OCI-LY1 (cell line): ENCODE data around the gene GOPC.

ENCODE experiments used
- H2AFZ ChIP-seq: fragments of 200-600 bp; sonication (generic), shearing (Covaris generic); 2 replicates; pipeline ENCODE4 v1.6.0; 2014; ENCODE audit warnings: antibody characterized with exemption, mild to moderate bottlenecking, low read length
- H3F3A ChIP-seq: fragments of 200-600 bp; sonication (generic), shearing (Covaris generic); 2 replicates; pipeline ENCODE4 v1.6.0; 2014; ENCODE audit warnings: mild to moderate bottlenecking, antibody characterized with exemption, low read length, moderate library complexity; ENCODE audit not compliant: insufficient read depth
- H3K27ac ChIP-seq: fragments of 200-600 bp; sonication (generic); 2 replicates; pipeline ENCODE4 v1.5.1; 2014; ENCODE audit warnings: low read length, mixed run types, mild to moderate bottlenecking, low read depth; ENCODE audit not compliant: poor library complexity, severe bottlenecking
- H3K27me3 ChIP-seq: fragments of 200-600 bp; sonication (generic); 2 replicates; pipeline ENCODE4 v1.6.0; 2014; ENCODE audit warnings: antibody characterized with exemption, mild to moderate bottlenecking, low read length, moderate library complexity; ENCODE audit not compliant: insufficient read depth
- H3K36me3 ChIP-seq: fragments of 200-600 bp; sonication (generic); 2 replicates; pipeline ENCODE4 v1.6.1; 2014; ENCODE audit warnings: mild to moderate bottlenecking, antibody characterized with exemption, low read length, moderate library complexity, mixed read lengths; ENCODE audit not compliant: insufficient read depth
- H3K4me1 ChIP-seq: fragments of 200-600 bp; sonication (generic); 2 replicates; pipeline ENCODE4 v1.5.1; 2014; ENCODE audit warnings: mild to moderate bottlenecking, low read length, moderate library complexity; ENCODE audit not compliant: insufficient read depth, severe bottlenecking
- H3K4me2 ChIP-seq: fragments of 200-600 bp; sonication (generic), shearing (Covaris generic); 2 replicates; pipeline ENCODE4 v1.6.1; 2014; ENCODE audit warnings: low read length
- H3K4me3 ChIP-seq: fragments of 200-600 bp; sonication (generic); 2 replicates; pipeline ENCODE4 v1.5.1; 2014; ENCODE audit warnings: low read length, low read depth, mild to moderate bottlenecking, mixed read lengths; ENCODE audit not compliant: poor library complexity, severe bottlenecking
- H3K79me2 ChIP-seq: fragments of 200-600 bp; shearing (Covaris generic); 2 replicates; pipeline ENCODE4 v1.6.1; 2016; ENCODE audit warnings: mixed run types, low read length, mixed read lengths; ENCODE audit not compliant: insufficient read depth
- H3K9ac ChIP-seq: fragments of 200-600 bp; sonication (generic), shearing (Covaris generic); 2 replicates; pipeline ENCODE4 v1.6.1; 2014; ENCODE audit warnings: mild to moderate bottlenecking, low read length, mixed read lengths
- H3K9me2 ChIP-seq: fragments of 200-600 bp; sonication (generic), shearing (Covaris generic); 2 replicates; pipeline ENCODE4 v1.6.1; 2014; ENCODE audit warnings: low read depth, mild to moderate bottlenecking, low read length, mixed read lengths
- H3K9me3 ChIP-seq: fragments of 200-600 bp; shearing (Covaris generic); 2 replicates; pipeline ENCODE4 v1.6.1; 2014; ENCODE audit warnings: low read length, mixed read lengths
- H4K20me1 ChIP-seq: fragments of 200-600 bp; sonication (generic), shearing (Covaris generic); 2 replicates; pipeline ENCODE4 v1.6.0; 2016; ENCODE audit warnings: mild to moderate bottlenecking, low read length; ENCODE audit not compliant: insufficient read depth
- EZH2 ChIP-seq: fragments of 200-600 bp; sonication (generic), shearing (Covaris generic); IDR thresholded peaks from 2 replicates; pipeline ENCODE4 v1.8.0; 2017; ENCODE audit warnings: borderline replicate concordance, mixed run types, mild to moderate bottlenecking, antibody characterized with exemption, low read length, moderate library complexity, mixed read lengths
- TF ChIP-seq, protein P1 (sequence below): fragments of 200-600 bp; sonication (generic), shearing (Covaris generic); IDR thresholded peaks from 2 replicates; pipeline ENCODE4 v1.5.1; 2017; ENCODE audit warnings: mild to moderate bottlenecking, antibody characterized with exemption, low read length, moderate library complexity, mixed read lengths

Gene GOPC

DNA sequence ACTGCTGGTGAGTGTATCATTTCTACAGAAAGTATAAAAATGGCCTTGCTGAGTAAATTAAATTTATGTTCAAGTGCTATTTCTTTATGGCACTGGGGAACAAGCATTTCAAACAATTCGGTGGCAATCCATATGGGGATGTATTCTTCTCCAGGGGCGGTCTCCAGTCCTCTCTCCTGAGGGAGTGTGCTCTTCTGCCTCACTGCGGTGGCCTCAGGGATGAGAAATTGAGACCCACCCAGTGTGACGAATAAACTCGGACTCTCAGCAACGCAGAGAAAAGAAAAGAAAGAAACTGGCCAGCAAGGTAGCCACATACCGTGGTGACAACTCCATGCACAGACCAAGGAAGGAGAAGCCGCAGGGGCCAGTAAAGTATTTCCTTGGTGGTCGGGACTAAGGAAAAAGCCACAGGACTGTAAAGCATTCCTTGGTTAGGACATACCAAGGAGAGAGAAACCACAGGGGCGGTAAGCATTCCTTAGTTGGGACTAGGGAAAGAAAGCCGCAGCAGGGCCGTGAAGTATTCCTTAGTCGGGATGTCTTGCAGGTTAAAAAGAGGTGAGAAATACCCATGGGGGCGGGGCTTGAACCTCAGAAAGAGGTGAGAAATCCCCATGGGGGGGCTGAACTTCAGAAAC, 13.6 kb upstream of the GOPC start:
- TF ChIP-seq EZH2, result no peak
- TF ChIP-seq, protein P1, sequence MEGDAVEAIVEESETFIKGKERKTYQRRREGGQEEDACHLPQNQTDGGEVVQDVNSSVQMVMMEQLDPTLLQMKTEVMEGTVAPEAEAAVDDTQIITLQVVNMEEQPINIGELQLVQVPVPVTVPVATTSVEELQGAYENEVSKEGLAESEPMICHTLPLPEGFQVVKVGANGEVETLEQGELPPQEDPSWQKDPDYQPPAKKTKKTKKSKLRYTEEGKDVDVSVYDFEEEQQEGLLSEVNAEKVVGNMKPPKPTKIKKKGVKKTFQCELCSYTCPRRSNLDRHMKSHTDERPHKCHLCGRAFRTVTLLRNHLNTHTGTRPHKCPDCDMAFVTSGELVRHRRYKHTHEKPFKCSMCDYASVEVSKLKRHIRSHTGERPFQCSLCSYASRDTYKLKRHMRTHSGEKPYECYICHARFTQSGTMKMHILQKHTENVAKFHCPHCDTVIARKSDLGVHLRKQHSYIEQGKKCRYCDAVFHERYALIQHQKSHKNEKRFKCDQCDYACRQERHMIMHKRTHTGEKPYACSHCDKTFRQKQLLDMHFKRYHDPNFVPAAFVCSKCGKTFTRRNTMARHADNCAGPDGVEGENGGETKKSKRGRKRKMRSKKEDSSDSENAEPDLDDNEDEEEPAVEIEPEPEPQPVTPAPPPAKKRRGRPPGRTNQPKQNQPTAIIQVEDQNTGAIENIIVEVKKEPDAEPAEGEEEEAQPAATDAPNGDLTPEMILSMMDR, result no peak
- Histone ChIP-seq H4K20me1 (no peaks in the 10 kb centered on the region), H3K9me3 (no peaks in the 10 kb centered on the region), H3K4me2 (no peak overlapping the region), H3K36me3 (no peaks in the 10 kb centered on the region), H2AFZ (no peak overlapping the region), H3F3A (no peaks in the 10 kb centered on the region), H3K4me1 (no peaks in the 10 kb centered on the region), H3K27ac (no peak overlapping the region), H3K79me2 (no peaks in the 10 kb centered on the region), H3K27me3 (no peaks in the 10 kb centered on the region), H3K9ac (no peak overlapping the region), H3K9me2 (no peaks in the 10 kb centered on the region), H3K4me3 (no peak overlapping the region)

DNA sequence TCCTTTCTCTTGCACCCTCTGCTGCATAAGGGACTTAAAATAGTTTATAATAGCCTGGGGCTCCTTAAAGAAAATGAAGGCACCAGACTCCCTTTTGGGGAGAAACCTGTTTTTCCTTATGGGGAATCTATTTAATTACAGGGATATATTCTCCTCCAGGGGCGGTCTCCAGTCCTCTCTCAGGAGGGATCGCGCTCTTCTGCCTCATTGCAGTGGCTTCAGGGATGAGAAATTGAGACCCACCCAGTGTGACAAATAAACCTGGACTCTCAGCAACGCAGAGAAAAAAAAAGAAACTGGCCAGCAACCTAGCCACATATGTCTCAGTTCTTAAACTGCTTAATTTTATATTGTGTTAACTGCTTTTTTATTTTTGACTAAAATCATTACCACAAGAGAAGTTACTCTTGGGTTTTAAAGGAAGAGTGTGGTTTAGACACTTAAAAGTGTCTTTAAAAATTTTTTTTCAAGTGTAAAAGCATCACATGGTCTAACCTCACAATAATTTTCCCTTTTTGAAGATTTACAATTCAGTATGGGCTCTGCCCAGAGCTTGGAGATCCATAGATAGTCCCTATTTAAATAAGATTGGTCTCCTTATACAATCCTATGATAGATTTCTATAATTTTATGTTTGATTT, 11.7 kb upstream of the GOPC start:
- Histone ChIP-seq H3K9ac (no peak overlapping the region), H3K9me3 (no peaks in the 10 kb centered on the region)

DNA sequence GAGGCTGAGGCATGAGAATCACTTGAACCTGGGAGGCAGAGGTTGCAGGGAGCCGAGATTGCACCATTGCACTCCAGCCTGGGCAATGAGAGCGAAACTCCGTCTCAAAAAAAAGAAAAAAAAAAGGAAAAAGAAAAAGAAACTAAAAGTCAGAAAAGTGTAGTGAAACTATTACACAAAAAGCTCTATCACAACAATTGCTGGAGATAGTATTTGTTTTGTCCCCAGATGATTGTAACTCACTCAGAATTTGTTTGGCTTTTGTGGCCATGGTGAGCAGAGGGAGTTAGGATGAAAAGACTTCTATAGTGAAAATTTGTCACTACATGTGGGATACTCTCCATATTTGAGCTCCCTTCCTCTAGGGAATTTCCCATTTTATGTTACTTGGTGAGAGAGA, 5.2 kb upstream of the GOPC start:
- peaks cover 20% of the 10 kb centered on the region for H3K4me1 ChIP-seq
- H3K27ac ChIP-seq, result no peak overlapping the region

More for the DNA sequence above, 11.7 kb upstream of the GOPC start:
- Histone ChIP-seq H3K9me2 (no peaks in the 10 kb centered on the region), H3K27ac (no peak overlapping the region), H3K27me3 (no peaks in the 10 kb centered on the region), H3K4me3 (no peak overlapping the region), H4K20me1 (no peaks in the 10 kb centered on the region), H3K79me2 (no peaks in the 10 kb centered on the region), H3K36me3 (no peaks in the 10 kb centered on the region), H3K4me2 (no peak overlapping the region), H3F3A (no peaks in the 10 kb centered on the region), H2AFZ (no peak overlapping the region), H3K4me1 (no peaks in the 10 kb centered on the region)
- TF ChIP-seq EZH2, result no peak
- TF ChIP-seq, protein P1, result no peak

More for the DNA sequence above, 5.2 kb upstream of the GOPC start:
- H3K9me2 ChIP-seq, result no peaks in the 10 kb centered on the region
- H3K4me2 ChIP-seq, result no peak overlapping the region
- H3K79me2 ChIP-seq, result no peaks in the 10 kb centered on the region
- no peak for TF ChIP-seq EZH2
- TF ChIP-seq, protein P1, result no peak
- no peak overlapping the region for H3K4me3 ChIP-seq
- no peaks in the 10 kb centered on the region for H3K27me3 ChIP-seq
- H3K9ac ChIP-seq, result no peak overlapping the region
- H4K20me1 ChIP-seq, result no peaks in the 10 kb centered on the region
- H3K9me3 ChIP-seq, result no peaks in the 10 kb centered on the region
- H3K36me3 ChIP-seq, result no peaks in the 10 kb centered on the region
- H3F3A ChIP-seq, result no peaks in the 10 kb centered on the region
- H2AFZ ChIP-seq, result no peak overlapping the region
